ENCODE data around the gene RTTN.

The RTTN gene

GRCh38 chr18:70025580-70025979, 179.9 kb downstream of the RTTN start:
- TF ChIP-seq SIN3A (IDR thresholded peaks at IDR 0.05; ENCODE audit: borderline replicate concordance, insufficient read depth, low read length) (no peak), REST (IDR thresholded peaks at IDR 0.05; ENCODE audit: insufficient read depth in 1 of 2, low read depth in 2 of 2, low read length in 2 of 2) (no peak), FOXP2 (optimal IDR thresholded peaks at IDR 0.05; ENCODE audit: borderline replicate concordance, extremely low read depth, extremely low read length, insufficient read depth) (no peak), TAF1 (IDR thresholded peaks at IDR 0.05; ENCODE audit: borderline replicate concordance, insufficient read depth, low read length) (no peak), POLR2AphosphoS5 (IDR thresholded peaks at IDR 0.05; ENCODE audit: low read depth, low read length) (no peak)

GRCh38 chr18:70024829-70025228, 180.7 kb downstream of the RTTN start:
- TF ChIP-seq POLR2AphosphoS5 (IDR thresholded peaks at IDR 0.05; ENCODE audit: low read depth, low read length) (no peak), SIN3A (IDR thresholded peaks at IDR 0.05; ENCODE audit: borderline replicate concordance, insufficient read depth, low read length) (no peak), FOXP2 (optimal IDR thresholded peaks at IDR 0.05; ENCODE audit: borderline replicate concordance, extremely low read depth, extremely low read length, insufficient read depth) (no peak), TAF1 (IDR thresholded peaks at IDR 0.05; ENCODE audit: borderline replicate concordance, insufficient read depth, low read length) (no peak)

- TF ChIP-seq SIN3A (IDR thresholded peaks at IDR 0.05; ENCODE audit: borderline replicate concordance, insufficient read depth, low read length) (no peak), REST (IDR thresholded peaks at IDR 0.05; ENCODE audit: insufficient read depth in 1 of 2, low read depth in 2 of 2, low read length in 2 of 2) (no peak), POLR2AphosphoS5 (IDR thresholded peaks at IDR 0.05; ENCODE audit: low read depth, low read length) (no peak), FOXP2 (optimal IDR thresholded peaks at IDR 0.05; ENCODE audit: borderline replicate concordance, extremely low read depth, extremely low read length, insufficient read depth) (no peak), TAF1 (IDR thresholded peaks at IDR 0.05; ENCODE audit: borderline replicate concordance, insufficient read depth, low read length) (no peak)
Measured at GRCh38 chr18:70024093-70024492, 181.4 kb downstream of the RTTN start.

- no peak for TF ChIP-seq TAF1 (IDR thresholded peaks at IDR 0.05; ENCODE audit: borderline replicate concordance, insufficient read depth, low read length)
- TF ChIP-seq SIN3A (IDR thresholded peaks at IDR 0.05; ENCODE audit: borderline replicate concordance, insufficient read depth, low read length) = no peak
- no peak for TF ChIP-seq POLR2AphosphoS5 (IDR thresholded peaks at IDR 0.05; ENCODE audit: low read depth, low read length)
- TF ChIP-seq FOXP2 (optimal IDR thresholded peaks at IDR 0.05; ENCODE audit: borderline replicate concordance, extremely low read depth, extremely low read length, insufficient read depth) = no peak
- no peak for TF ChIP-seq REST (IDR thresholded peaks at IDR 0.05; ENCODE audit: insufficient read depth in 1 of 2, low read depth in 2 of 2, low read length in 2 of 2)
Measured at GRCh38 chr18:70022636-70023035, 182.9 kb downstream of the RTTN start.

GRCh38 chr18:70021498-70021897, 184.0 kb downstream of the RTTN start:
- TF ChIP-seq TAF1 (IDR thresholded peaks at IDR 0.05; ENCODE audit: borderline replicate concordance, insufficient read depth, low read length) = no peak
- TF ChIP-seq SIN3A (IDR thresholded peaks at IDR 0.05; ENCODE audit: borderline replicate concordance, insufficient read depth, low read length) = no peak
- no peak for TF ChIP-seq POLR2AphosphoS5 (IDR thresholded peaks at IDR 0.05; ENCODE audit: low read depth, low read length)
- no peak for TF ChIP-seq FOXP2 (optimal IDR thresholded peaks at IDR 0.05; ENCODE audit: borderline replicate concordance, extremely low read depth, extremely low read length, insufficient read depth)
- no peak for TF ChIP-seq REST (IDR thresholded peaks at IDR 0.05; ENCODE audit: insufficient read depth in 1 of 2, low read depth in 2 of 2, low read length in 2 of 2)

Data from PFSK-1 (cell line).